NT2/D1 (cell line): Measurements from ENCODE around the gene MADD.

Experiments
- SUZ12 ChIP-seq: IDR thresholded peaks from 2 replicates; pipeline ENCODE4 v1.6.1; 2011; ENCODE audit not compliant: insufficient read length, insufficient read depth; ENCODE audit errors: extremely low read depth
- ZNF274 ChIP-seq: IDR thresholded peaks from 2 replicates; pipeline ENCODE4 v1.6.1; 2011; ENCODE audit warnings: mild to moderate bottlenecking, low read depth, low read length

GRCh38 chr11:47239852-47240251, 30.1 kb upstream of the MADD start:
- TF ChIP-seq SUZ12 (no peak), ZNF274 (no peak)
